GM19467 (cell line): Measurements from ENCODE around the gene KCNG3.
A peak's percentile ranks its signal among the peaks of the same experiment; 100 is the strongest.

ENCODE experiments used
- ATAC-seq: cut with Tn5 transposase; IDR thresholded peaks from one replicate; pipeline ENCODE4 v1.9.1; 2021; ENCODE audit warnings: mild to moderate bottlenecking, moderate library complexity; ENCODE audit not compliant: unreplicated experiment

Gene KCNG3, protein sequence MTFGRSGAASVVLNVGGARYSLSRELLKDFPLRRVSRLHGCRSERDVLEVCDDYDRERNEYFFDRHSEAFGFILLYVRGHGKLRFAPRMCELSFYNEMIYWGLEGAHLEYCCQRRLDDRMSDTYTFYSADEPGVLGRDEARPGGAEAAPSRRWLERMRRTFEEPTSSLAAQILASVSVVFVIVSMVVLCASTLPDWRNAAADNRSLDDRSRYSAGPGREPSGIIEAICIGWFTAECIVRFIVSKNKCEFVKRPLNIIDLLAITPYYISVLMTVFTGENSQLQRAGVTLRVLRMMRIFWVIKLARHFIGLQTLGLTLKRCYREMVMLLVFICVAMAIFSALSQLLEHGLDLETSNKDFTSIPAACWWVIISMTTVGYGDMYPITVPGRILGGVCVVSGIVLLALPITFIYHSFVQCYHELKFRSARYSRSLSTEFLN

DNA sequence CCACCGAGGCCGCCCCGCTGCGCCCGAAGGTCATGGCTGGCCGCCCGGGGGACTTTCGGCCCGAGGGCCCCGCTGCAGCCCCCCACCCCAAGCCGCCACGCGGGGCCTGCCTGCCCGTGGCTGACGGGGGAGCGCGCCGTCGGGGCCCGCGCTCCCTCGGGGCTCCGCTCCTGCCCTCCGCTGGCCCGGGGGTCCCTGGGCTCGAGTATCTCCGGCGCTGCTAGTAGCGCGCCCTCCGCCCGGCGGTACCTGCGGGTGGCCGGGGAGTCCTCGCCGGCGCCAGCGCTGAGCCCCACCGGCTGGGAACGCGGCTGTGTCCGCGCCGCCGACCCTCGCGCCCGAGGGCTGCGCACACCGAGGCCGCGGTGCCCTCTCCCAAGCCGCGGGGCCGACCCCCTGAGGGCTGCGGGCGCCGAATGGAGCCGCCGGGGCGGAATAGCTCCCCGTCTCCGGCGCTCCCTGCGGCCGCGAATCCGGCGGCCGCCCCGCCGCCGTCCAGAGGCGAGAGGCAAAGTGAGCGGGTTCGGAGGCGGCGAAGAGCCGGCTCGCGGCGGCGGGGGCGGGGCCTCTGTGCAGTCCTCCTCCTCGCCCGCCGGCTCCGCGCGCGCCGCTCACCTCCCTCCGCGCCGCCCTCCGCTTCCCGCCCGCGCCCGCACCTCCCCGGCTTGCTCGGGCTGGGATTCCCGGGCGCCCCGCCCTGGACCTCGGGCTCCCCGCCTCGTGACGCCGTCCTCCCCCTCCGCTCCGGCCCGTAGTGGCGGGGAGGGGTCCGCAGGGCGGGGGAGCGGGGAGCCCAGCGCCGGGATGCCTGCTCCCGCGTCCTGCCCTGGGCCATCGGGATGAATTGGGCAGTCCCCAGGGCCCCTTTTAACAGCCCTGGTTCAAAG lies at the start of gene KCNG3:
KCNG3 (minus strand) TSS at position 515 of the 887 bp plus-strand sequence; CDS start at position 34, 481 bp downstream.
- peak; percentile 48 for ATAC-seq

GRCh38 chr2:42542871-42543270 lies 49.1 kb upstream of the KCNG3 start:
- ATAC-seq, result no peak

- no peak for ATAC-seq
Observed at GRCh38 chr2:42537493-42537892, 43.7 kb upstream of the KCNG3 start.

DNA sequence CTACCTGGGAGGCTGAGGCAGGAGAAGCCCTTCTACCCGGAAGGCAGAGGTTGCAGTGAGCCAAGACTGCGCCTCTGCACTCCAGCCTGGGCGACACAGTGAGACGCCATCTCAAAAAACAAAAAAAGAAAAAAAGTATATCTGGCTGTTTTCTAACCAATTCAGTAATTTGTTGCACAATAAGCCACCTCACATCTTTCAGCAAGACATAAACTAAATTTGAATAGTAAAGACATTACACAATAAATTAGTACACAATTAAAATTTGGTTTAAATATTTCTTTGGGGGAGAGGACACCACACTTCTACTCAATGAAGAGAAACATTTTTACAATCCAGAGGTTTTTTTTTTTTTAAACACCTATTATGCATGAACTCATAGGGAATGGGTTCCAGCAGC lies 38.6 kb upstream of the KCNG3 start:
- no peak for ATAC-seq

DNA sequence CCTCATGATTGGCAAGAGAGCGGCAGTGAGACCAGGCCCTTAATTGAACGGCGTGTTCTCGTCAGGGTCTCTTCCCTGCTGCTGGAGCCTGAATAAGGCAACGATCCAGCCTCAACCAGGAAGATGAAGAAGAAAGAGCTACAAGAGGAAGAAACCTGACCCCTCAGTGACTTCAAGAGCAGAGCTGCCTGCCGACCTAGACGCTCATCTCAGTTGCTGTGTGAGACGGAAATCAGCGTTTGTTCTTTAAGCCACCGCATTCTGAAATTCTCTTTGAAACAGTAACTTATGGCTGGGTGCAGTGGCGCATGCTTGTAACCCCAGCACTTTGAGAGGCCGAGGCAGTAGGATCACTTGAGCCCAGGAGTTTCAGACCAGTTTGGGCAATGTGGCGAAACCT lies 29.6 kb upstream of the KCNG3 start:
- no peak for ATAC-seq

DNA sequence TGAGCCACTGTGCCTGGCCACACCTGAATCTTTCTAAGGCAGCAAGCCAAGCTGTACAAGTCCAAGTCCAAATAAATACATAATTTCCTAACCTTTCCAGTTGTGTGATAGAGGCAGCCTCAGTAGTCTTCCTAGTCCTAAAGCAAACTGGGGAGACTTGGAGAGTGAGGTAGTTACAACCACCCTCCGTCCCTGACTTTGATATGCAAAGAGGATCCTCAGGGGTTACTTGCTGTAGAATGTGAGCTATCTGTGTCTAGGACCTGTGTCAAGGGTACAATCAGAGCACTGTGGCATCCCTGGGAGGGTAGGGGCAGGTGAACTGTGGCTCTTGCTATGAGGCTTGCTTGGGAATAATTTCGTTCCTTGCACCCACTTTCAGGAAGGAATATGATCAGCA lies 28.3 kb upstream of the KCNG3 start:
- ATAC-seq, result no peak

DNA sequence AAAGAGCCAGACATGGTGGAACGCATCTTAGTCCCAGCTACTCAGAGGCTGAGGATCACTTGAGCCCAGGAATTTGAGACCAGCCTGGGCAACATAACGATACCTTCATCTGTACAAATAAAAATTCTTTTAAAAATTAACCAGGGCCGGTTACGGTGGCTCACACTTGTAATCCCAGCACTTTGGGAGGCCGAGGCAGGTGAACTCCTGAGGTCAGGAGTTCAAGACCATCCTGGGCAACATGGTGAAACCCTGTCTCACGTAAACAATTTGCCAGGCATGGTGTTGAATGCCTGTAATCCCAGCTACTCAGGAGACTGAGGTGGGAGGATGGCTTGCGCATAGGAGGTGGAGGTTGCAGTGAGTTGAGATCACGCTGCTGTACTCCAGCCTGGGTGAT lies 25.8 kb upstream of the KCNG3 start:
- no peak for ATAC-seq

GRCh38 chr2:42516418-42516901 lies 22.7 kb upstream of the KCNG3 start:
- no peak for ATAC-seq

GRCh38 chr2:42513252-42513918 lies 19.6 kb upstream of the KCNG3 start:
- no peak for ATAC-seq

GRCh38 chr2:42510608-42511243 lies 16.9 kb upstream of the KCNG3 start:
- no peak for ATAC-seq

- ATAC-seq, result no peak
Observed at GRCh38 chr2:42510191-42510590, 16.4 kb upstream of the KCNG3 start.

GRCh38 chr2:42504364-42505230 lies 10.8 kb upstream of the KCNG3 start:
- no peak for ATAC-seq

DNA sequence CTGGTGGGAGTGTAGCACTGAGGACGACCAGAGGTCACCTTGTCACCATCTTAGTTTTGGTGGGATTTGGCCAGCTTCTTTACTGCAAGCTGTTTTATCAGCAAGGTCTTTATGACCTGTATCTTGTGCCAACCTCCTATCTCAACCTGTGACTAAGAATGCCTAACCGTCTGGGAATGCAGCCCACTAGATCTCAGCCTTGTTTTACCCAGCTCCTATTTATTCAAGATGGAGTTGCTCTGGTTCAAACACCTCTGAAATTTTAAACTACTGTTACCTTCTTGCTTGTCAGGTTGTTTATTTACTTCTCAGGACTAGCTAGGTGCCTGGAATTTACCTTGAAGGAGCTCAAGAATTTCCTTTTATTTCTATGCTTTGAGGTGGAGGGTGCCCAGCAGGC lies 9.5 kb upstream of the KCNG3 start:
- no peak for ATAC-seq

GRCh38 chr2:42498497-42498896 lies 4.7 kb upstream of the KCNG3 start:
- no peak for ATAC-seq

DNA sequence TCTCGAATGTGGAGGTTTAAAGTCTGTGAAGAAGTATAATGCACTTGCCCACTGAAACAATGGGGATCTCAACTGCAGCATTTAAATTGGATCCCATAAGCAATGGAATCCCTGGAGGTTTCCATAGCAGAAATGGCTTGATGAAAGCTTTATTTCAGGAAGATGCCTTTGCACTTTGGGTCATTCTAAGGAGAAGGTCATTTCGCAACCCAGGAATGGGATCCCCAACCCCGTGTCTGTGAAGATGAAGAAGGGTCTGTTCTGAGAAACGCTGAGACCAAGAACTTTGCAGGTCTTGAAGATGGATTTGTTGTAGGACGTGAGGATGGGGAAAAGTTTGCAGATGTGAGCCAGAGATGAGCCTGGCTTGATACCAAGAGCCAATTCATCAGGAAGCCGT lies 1.8 kb upstream of the KCNG3 start:
- ATAC-seq, result no peak

DNA sequence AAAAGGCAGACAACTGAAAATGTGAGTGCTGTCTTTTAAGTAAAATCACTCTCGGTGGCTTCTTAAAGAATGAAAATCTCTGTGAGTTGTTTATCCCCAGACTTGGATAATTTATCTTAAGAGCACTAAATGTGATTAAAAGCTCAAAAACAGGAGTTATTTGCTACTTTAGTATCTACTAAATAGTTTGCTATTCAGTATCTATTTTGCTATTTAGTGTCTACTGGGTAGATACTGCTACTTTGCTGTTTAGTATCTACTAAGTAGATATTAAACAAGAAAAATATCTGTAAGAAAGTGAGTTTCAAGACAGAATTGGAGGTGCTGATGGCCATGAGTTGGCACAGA lies 1.4 kb upstream of the KCNG3 start:
- no peak for ATAC-seq

DNA sequence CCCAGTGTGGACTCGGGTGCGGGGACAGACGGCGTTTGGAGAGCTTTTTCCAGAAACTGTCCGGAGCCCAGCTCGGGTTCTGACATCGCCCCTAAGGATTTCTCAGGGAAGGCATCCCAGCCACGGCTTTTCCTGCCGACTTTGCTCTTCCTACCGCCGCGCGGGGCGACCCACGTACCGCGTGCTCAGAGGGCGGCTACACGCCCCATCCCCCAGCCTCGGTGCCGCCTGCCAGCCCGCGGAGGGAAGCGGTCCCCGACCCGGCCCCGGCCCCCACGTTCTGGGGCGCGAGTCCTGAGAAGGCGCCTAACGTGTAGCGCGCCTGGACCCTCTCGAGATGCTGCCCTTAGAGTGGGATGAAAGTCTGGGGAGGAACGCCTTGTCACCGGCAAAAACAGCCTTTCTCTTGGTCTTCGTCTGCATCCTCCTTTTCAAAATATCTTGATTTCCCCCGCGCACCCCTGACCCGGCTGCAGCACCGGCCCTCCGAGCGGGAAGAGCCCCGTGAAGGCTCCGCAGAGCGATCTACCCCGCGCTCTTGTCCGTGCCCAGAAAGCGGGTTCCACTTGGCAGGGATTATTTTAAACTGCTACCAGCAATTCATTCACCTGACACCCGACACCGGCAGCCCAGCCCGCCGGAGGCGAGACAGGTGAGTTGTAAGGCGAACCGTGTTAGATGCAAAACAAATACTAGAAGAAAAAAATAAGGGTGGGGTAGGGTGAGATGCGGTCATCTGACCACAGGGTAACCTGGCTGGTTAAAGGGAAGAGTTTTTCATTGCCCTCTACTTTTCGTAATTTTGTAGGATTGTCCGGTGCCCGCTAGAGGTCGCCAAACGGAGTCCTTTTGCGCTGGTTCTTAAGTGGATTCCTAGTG lies 812 bp upstream of the KCNG3 start:
- ATAC-seq, result peak; percentile 46

GRCh38 chr2:42492691-42493467 lies 903 bp downstream of the KCNG3 start:
- no peak for ATAC-seq
